ENCODE measurements around the gene ASH1L.
"Not testable (repeated sequence)": the region's sequence is repeated elsewhere in the genome, so short reads cannot be mapped to it uniquely, and the experiment has no call there.

Gene ASH1L

GRCh38 chr1:155304558-155305063 is 258.0 kb downstream of the ASH1L start:
- DNase-seq: no peak

GRCh38 chr1:155301342-155301841 is 261.2 kb downstream of the ASH1L start, which contains the start of gene PKLR:
Gene PKLR, minus strand, starts transcription at chr1:155301438. Its CDS starts 43 bp downstream, at chr1:155301395.
- DNase-seq: no peak

GRCh38 chr1:155300553-155301329 is 261.9 kb downstream of the ASH1L start:
- no peak for DNase-seq

DNA sequence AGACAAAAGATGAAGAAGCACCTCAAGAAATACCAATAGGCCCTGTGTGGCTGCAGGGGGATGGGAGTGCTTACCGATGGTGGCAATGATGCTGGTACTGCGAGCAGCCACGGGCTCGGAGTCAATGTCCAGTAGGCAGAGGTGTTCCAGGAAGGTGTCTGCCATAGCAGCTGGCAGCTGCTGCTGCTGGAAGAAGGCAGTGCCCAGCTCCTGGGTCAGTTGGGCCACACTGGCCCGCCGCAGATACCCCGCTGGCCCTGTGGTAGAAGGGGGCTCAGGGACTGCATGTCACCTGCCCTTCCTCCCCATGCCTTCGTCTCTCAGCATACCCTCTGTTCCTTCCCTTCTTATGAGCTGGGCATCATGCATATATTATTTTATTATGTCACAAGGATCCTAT is 262.6 kb downstream of the ASH1L start:
- no peak for DNase-seq

GRCh38 chr1:155297384-155297783 is 265.2 kb downstream of the ASH1L start:
- no peak for DNase-seq

DNA sequence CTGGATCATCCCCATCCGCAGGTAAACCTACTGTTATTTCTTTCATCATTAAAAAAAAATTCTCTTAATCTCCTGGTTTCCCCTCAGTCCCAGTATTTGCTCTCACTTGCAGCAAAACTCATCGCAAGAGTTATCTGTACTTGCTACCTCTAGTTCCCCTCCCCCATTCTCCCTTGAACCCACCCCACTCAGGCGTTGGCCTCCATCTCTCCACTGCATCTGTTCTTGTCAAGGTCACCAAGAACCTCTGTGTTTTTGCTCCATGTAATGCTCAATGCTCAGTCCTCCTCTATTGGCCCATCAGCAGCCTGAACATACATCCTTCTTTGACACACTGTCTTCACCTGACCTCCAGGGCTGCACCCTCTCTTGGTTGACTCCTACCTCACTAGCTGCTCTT is 265.9 kb downstream of the ASH1L start:
- no peak for DNase-seq

GRCh38 chr1:155295942-155296267 is 266.7 kb downstream of the ASH1L start:
- no peak for DNase-seq

GRCh38 chr1:155295183-155295941 is 267.2 kb downstream of the ASH1L start:
- DNase-seq: no peak

- DNase-seq: no peak
Observed at GRCh38 chr1:155294520-155295182, 268.0 kb downstream of the ASH1L start.

DNA sequence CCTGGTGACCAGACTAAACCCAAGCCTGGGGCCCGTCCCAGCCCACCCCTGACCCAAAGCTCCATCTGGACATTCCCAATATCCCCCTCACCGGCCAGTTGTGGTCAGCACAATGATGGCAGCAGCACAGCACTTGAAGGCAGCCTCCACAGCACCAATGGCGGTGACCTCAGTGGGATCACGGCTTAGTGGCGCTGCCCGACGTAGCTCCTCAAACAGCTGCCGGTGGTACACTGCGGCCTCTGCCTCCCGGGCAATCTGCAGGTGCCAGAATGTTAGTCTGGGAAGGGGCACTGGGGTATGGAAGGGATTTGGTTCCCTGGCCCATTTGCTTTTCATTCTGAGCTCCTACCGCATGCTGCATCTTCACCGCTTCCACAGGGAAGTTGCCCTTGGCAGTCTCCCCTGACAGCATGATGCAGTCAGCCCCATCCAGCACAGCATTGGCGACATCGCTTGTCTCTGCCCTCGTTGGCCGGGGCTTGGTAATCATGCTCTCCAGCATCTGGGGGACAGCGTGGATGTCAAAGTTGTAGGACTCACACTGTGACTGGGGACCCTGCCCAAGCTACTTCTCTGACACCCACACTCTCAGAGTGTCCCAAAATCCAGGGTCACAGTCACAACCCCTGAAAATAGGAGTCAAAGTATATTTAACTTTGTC is 269.4 kb downstream of the ASH1L start:
- no peak for DNase-seq

GRCh38 chr1:155291006-155291405 is 271.6 kb downstream of the ASH1L start:
- not testable (repeated sequence) for DNase-seq

DNA sequence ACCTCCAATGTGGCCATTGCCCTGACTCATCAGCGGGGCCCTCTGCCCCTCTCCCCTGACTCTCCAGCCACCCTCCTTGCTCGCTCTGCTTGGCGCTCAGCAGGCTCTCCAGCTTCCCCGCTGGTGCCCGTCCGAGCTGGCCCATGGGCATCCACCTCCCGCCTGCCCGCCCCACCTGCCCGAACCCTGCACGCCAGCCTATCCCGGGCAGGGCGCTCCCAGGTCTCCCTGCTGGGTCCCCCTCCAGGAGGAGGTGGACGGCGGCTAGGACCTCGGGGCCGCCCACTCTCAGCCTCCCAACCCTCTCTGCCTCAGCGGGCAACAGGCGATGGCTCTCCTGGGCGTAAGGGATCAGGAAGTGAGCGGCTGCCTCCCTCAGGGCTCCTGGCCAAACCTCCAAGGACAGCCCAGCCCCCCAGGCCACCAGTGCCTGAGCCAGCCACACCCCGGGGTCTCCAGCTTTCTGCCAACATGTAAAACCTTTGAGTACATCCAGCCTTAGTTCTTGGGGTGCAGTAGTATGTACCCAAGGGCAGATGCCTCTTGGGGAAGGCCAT is 274.5 kb downstream of the ASH1L start:
- DNase-seq: no peak

DNA sequence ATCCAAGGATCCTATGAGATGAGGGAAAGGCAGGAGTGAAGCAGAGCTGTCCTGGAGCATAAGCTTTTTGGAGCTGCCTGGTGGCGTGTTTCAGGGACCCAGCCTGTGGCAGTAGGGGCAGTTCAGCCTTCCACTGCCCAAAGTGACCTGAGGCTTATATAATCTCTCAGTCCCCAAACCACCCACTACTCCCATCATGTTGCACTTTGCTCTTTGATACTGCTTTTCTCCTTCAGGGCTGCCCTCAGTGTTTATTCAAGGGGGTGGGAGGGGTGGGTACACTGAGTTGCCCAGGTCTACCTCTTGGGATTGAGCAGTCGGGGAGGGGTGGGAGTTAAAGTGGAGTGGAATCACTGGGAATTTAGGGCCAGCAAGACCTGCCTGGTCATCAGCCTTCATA is 276.1 kb downstream of the ASH1L start:
- no peak for DNase-seq

DNA sequence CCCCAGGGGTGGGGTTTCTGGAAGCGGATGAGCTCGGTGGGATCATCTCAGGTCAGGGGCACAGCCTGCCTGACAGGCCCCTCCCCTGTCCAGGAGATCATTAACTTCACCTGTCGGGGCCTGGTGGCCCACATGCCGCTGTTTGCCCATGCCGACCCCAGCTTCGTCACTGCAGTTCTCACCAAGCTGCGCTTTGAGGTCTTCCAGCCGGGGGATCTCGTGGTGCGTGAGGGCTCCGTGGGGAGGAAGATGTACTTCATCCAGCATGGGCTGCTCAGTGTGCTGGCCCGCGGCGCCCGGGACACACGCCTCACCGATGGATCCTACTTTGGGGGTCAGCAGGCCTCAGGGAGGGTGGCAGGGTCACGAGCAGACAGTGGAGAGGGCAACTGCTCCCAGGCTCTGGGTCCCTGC is 277.0 kb downstream of the ASH1L start:
- no peak for DNase-seq
